Muscle of leg (tissue), 11 donors: ENCODE data around the gene KCNE5. TPM values are rescaled to one million over a fixed set of nuclear protein-coding genes. Genes with fewer than 3 reads are reported as not detected.

Experiments used
- DNase-seq: peaks from one replicate; pipeline ENCODE4 v3.0.0; 2013
- H3K27ac ChIP-seq: one replicate; pipeline ENCODE4 v1.5.1; 2013; ENCODE audit warnings: mild to moderate bottlenecking, low read length, control low read depth
- H3K27me3 ChIP-seq: one replicate; pipeline ENCODE4 v1.6.1; 2013; ENCODE audit warnings: low read length; ENCODE audit not compliant: control insufficient read depth, insufficient read depth
- H3K36me3 ChIP-seq: one replicate; pipeline ENCODE4 v1.6.1; 2013; ENCODE audit warnings: low read length; ENCODE audit not compliant: control insufficient read depth, insufficient read depth
- H3K4me1 ChIP-seq: one replicate; pipeline ENCODE4 v1.6.1; 2013; ENCODE audit warnings: low read length; ENCODE audit not compliant: control insufficient read depth, insufficient read depth
- H3K4me3 ChIP-seq: one replicate; pipeline ENCODE4 v1.5.1; 2013; ENCODE audit warnings: low read length, control low read depth
- H3K9me3 ChIP-seq: replicated peaks from 2 replicates; pipeline ENCODE4 v1.6.1; 2013; ENCODE audit warnings: low read depth, low read length; ENCODE audit not compliant: control insufficient read depth
- WGBS: methylation state at CpG from one replicate; pipeline ENCODE4 v1.1.5; 2013; ENCODE audit warnings: missing lambda C conversion rate; ENCODE audit not compliant: insufficient coverage; 5-methylcytosine and 5-hydroxymethylcytosine counted together
- polyA plus RNA-seq, 8 donors: library from polyadenylated mRNA; unstranded; fragments of 120-200 nt; gene quantifications; one replicate each; pipeline versions ENCODE4 v1.2.1 to v1.2.3, GENCODE V29; 2013; ENCODE audit warnings: inconsistent platforms in 1 of 8, low replicate concordance in 1 of 8; ENCODE audit not compliant: insufficient read length in 8 of 8, insufficient read depth in 1 of 8
- total RNA-seq: library from RNA; stranded (reverse); fragments of 120-200 nt; gene quantifications from one replicate; pipeline ENCODE4 v1.2.4, GENCODE V29; 2013

KCNE5 gene
- total and polyA plus RNA-seq, 9 donors, result 27.6 to 99.5 (median 81.5) TPM

GRCh38 chrX:109623997-109624396 lies 975 bp downstream of the KCNE5 start:
- H3K27ac ChIP-seq, result peak overlapping the region; percentile 77
- peak; percentile 68 for DNase-seq
- 56% methylated on average over 7 of the region's 8 CpGs for WGBS
- H3K27me3 ChIP-seq, result peaks cover 24% of the 10 kb centered on the region
- H3K9me3 ChIP-seq, result no peaks in the 10 kb centered on the region
- no peaks in the 10 kb centered on the region for H3K36me3 ChIP-seq
- peak overlapping the region; percentile 18 for H3K4me3 ChIP-seq
- H3K4me1 ChIP-seq, result peaks cover 4% of the 10 kb centered on the region

- DNase-seq, result no peak
- no peaks in the 10 kb centered on the region for H3K9me3 ChIP-seq
- H3K4me3 ChIP-seq, result no peak overlapping the region
- H3K4me1 ChIP-seq, result peaks cover 4% of the 10 kb centered on the region
- no peaks in the 10 kb centered on the region for H3K36me3 ChIP-seq
- H3K27me3 ChIP-seq, result peaks cover 20% of the 10 kb centered on the region
- no CpG with 5 or more reads among the region's 4 CpGs for WGBS
- H3K27ac ChIP-seq, result no peak overlapping the region
Measured at GRCh38 chrX:109622270-109622669, 2.7 kb downstream of the KCNE5 start.

GRCh38 chrX:109619771-109620170 lies 5.2 kb downstream of the KCNE5 start:
- no CpG with 5 or more reads among the region's 3 CpGs for WGBS
- H3K9me3 ChIP-seq, result no peaks in the 10 kb centered on the region
- H3K27me3 ChIP-seq, result peaks cover 18% of the 10 kb centered on the region
- no peak for DNase-seq
- peaks cover 6% of the 10 kb centered on the region for H3K4me1 ChIP-seq
- no peak overlapping the region for H3K4me3 ChIP-seq
- no peaks in the 10 kb centered on the region for H3K36me3 ChIP-seq
- H3K27ac ChIP-seq, result no peak overlapping the region

- Histone ChIP-seq H3K9me3 (no peaks in the 10 kb centered on the region), H3K27me3 (peaks cover 7% of the 10 kb centered on the region), H3K27ac (peak overlapping the region; percentile 35), H3K4me1 (peaks cover 2% of the 10 kb centered on the region), H3K36me3 (no peaks in the 10 kb centered on the region), H3K4me3 (no peak overlapping the region)
- 57% methylated on average over 5 of the region's 6 CpGs for WGBS
- peak; percentile 31 for DNase-seq
Measured at GRCh38 chrX:109614951-109615350, 10.0 kb downstream of the KCNE5 start.

- H3K27ac ChIP-seq, result no peak overlapping the region
- peaks cover 11% of the 10 kb centered on the region for H3K4me1 ChIP-seq
- no peaks in the 10 kb centered on the region for H3K9me3 ChIP-seq
- no peaks in the 10 kb centered on the region for H3K36me3 ChIP-seq
- H3K27me3 ChIP-seq, result peaks cover 24% of the 10 kb centered on the region
- no peak for DNase-seq
- WGBS, result 55% methylated on average over 2 of the region's 5 CpGs
- H3K4me3 ChIP-seq, result no peak overlapping the region
Measured at GRCh38 chrX:109601486-109601885, 23.5 kb downstream of the KCNE5 start.

- Histone ChIP-seq H3K4me3 (no peak overlapping the region), H3K27ac (peak overlapping the region; percentile 42), H3K9me3 (no peaks in the 10 kb centered on the region), H3K4me1 (peaks cover 11% of the 10 kb centered on the region), H3K36me3 (no peaks in the 10 kb centered on the region), H3K27me3 (peaks cover 24% of the 10 kb centered on the region)
- peak; percentile 72 for DNase-seq
- WGBS, result 13% methylated on average over 15 of the region's 16 CpGs
Measured at GRCh38 chrX:109600237-109600651, 24.7 kb downstream of the KCNE5 start.

- H3K4me3 ChIP-seq, result no peak overlapping the region
Measured at GRCh38 chrX:109596015-109596414, 29.0 kb downstream of the KCNE5 start.

GRCh38 chrX:109590176-109590575 lies 34.8 kb downstream of the KCNE5 start:
- H3K27me3 ChIP-seq, result peaks cover 22% of the 10 kb centered on the region
- H3K36me3 ChIP-seq, result no peaks in the 10 kb centered on the region
- no peaks in the 10 kb centered on the region for H3K9me3 ChIP-seq
- H3K4me3 ChIP-seq, result no peak overlapping the region
- no CpG with 5 or more reads among the region's 4 CpGs for WGBS
- H3K4me1 ChIP-seq, result no peaks in the 10 kb centered on the region
- no peak for DNase-seq
- H3K27ac ChIP-seq, result no peak overlapping the region

More at GRCh38 chrX:109596015-109596414, 29.0 kb downstream of the KCNE5 start:
- no peaks in the 10 kb centered on the region for H3K36me3 ChIP-seq
- no peaks in the 10 kb centered on the region for H3K9me3 ChIP-seq
- DNase-seq, result no peak
- H3K4me1 ChIP-seq, result peaks cover 9% of the 10 kb centered on the region
- no peak overlapping the region for H3K27ac ChIP-seq
- H3K27me3 ChIP-seq, result peaks cover 16% of the 10 kb centered on the region
- WGBS, result no CpG with 5 or more reads among the region's 3 CpGs

GRCh38 chrX:109585488-109585887 lies 39.5 kb downstream of the KCNE5 start:
- Histone ChIP-seq H3K4me3 (no peak overlapping the region), H3K27me3 (peaks cover 17% of the 10 kb centered on the region), H3K4me1 (no peaks in the 10 kb centered on the region), H3K9me3 (no peaks in the 10 kb centered on the region), H3K27ac (no peak overlapping the region), H3K36me3 (no peaks in the 10 kb centered on the region)
- no peak for DNase-seq
- WGBS, result 81% methylated on average over 7 of the region's 7 CpGs

- Histone ChIP-seq H3K36me3 (no peaks in the 10 kb centered on the region), H3K9me3 (no peaks in the 10 kb centered on the region), H3K4me3 (no peak overlapping the region), H3K27ac (no peak overlapping the region), H3K27me3 (peaks cover 7% of the 10 kb centered on the region), H3K4me1 (no peaks in the 10 kb centered on the region)
- no CpG with 5 or more reads among the region's 1 CpG for WGBS
- no peak for DNase-seq
Measured at GRCh38 chrX:109578916-109579315, 46.1 kb downstream of the KCNE5 start.

GRCh38 chrX:109577055-109577454 lies 47.9 kb downstream of the KCNE5 start:
- Histone ChIP-seq H3K9me3 (no peaks in the 10 kb centered on the region), H3K27ac (no peak overlapping the region), H3K4me3 (no peak overlapping the region), H3K36me3 (no peaks in the 10 kb centered on the region), H3K4me1 (no peaks in the 10 kb centered on the region), H3K27me3 (peaks cover 7% of the 10 kb centered on the region)
- no peak for DNase-seq
- WGBS, result no CpG with 5 or more reads among the region's 2 CpGs
